ENCODE measurements around the gene ANKRD12.

DNA sequence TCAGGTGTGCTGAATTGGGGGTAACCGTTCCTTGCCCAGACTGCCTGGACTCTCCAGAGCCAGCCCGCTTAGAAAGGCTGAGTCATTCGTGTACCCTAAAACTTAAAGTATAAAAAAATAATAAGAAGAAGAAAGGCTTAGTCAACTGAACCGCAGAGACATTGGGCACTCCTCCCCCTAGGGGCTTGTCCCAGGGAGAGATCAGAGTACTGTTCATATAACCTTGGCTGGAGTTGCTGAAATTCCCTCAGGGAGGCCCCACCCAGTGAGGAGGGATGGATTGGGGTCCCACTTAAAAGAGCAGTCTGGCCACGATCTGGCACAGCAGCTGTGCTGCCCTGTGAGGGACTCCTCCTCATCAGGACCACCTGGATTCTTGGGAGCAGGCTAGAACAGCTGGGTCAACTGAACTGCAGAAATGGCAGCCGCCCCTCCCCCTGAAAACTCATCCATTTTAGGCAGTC lies 37.2 kb downstream of the ANKRD12 start:
- no peak for TF ChIP-seq YY1 (IDR thresholded peaks at IDR 0.05; ENCODE audit: low read depth, low read length)
- TF ChIP-seq NRF1 (conservative IDR thresholded peaks at IDR 0.05; ENCODE audit: low read depth, low read length) = no peak
- TF ChIP-seq, protein P1, sequence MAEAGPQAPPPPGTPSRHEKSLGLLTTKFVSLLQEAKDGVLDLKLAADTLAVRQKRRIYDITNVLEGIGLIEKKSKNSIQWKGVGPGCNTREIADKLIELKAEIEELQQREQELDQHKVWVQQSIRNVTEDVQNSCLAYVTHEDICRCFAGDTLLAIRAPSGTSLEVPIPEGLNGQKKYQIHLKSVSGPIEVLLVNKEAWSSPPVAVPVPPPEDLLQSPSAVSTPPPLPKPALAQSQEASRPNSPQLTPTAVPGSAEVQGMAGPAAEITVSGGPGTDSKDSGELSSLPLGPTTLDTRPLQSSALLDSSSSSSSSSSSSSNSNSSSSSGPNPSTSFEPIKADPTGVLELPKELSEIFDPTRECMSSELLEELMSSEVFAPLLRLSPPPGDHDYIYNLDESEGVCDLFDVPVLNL (IDR thresholded peaks at IDR 0.05; ENCODE audit: low read depth, low read length) = no peak
- TF ChIP-seq, protein P2, sequence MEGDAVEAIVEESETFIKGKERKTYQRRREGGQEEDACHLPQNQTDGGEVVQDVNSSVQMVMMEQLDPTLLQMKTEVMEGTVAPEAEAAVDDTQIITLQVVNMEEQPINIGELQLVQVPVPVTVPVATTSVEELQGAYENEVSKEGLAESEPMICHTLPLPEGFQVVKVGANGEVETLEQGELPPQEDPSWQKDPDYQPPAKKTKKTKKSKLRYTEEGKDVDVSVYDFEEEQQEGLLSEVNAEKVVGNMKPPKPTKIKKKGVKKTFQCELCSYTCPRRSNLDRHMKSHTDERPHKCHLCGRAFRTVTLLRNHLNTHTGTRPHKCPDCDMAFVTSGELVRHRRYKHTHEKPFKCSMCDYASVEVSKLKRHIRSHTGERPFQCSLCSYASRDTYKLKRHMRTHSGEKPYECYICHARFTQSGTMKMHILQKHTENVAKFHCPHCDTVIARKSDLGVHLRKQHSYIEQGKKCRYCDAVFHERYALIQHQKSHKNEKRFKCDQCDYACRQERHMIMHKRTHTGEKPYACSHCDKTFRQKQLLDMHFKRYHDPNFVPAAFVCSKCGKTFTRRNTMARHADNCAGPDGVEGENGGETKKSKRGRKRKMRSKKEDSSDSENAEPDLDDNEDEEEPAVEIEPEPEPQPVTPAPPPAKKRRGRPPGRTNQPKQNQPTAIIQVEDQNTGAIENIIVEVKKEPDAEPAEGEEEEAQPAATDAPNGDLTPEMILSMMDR (IDR thresholded peaks at IDR 0.05 in 2 of 3, conservative IDR thresholded peaks at IDR 0.05 in 1 of 3; ENCODE audit: control insufficient read depth in 2 of 3, extremely low read depth in 1 of 3, insufficient read depth in 1 of 3, low read depth in 3 of 3, low read length in 3 of 3) = no peak

Measured in GM12878 (cell line).